Astrocyte (in vitro differentiated cells and primary cell): ENCODE measurements around the gene C1orf159. TPM values are rescaled to one million over a fixed set of nuclear protein-coding genes. Genes with fewer than 3 reads are reported as not detected.

Experiments used
- DNase-seq: peaks from one replicate; pipeline ENCODE4 v3.0.0-alpha.2; 2010; ENCODE audit warnings: low read depth
- FAIRE-seq: peaks from 2 replicates; lab custom pipeline; 2011; peaks lifted over from hg19 to GRCh38; lab: Jason Lieb, UNC
- H2AFZ ChIP-seq: 2 replicates; pipeline ENCODE4 v1.6.0; 2012; ENCODE audit warnings: low read depth, low read length, inconsistent platforms
- H3K27ac ChIP-seq: 2 replicates; pipeline ENCODE4 v1.5.1; 2011; ENCODE audit warnings: low read depth, low read length, inconsistent platforms
- H3K27me3 ChIP-seq: 2 replicates; pipeline ENCODE4 v1.6.0; 2011; ENCODE audit warnings: low read length, inconsistent platforms; ENCODE audit not compliant: insufficient read depth
- H3K36me3 ChIP-seq: 2 replicates; pipeline ENCODE4 v1.5.1; 2011; ENCODE audit warnings: low read length, inconsistent platforms; ENCODE audit not compliant: insufficient read depth
- H3K4me1 ChIP-seq: 2 replicates; pipeline ENCODE4 v1.5.1; 2011; ENCODE audit warnings: low read length, inconsistent platforms; ENCODE audit not compliant: insufficient read depth
- H3K4me2 ChIP-seq: 2 replicates; pipeline ENCODE4 v1.6.0; 2012; ENCODE audit warnings: low read length, inconsistent platforms
- H3K4me3 ChIP-seq: 2 replicates; pipeline ENCODE4 v1.5.1; 2011; ENCODE audit warnings: low read depth, mild to moderate bottlenecking, low read length, inconsistent platforms; ENCODE audit not compliant: insufficient read depth
- H3K79me2 ChIP-seq: 2 replicates; pipeline ENCODE4 v1.6.0; 2012; ENCODE audit warnings: mild to moderate bottlenecking, low read length, inconsistent platforms; ENCODE audit not compliant: insufficient read depth
- H3K9ac ChIP-seq: 2 replicates; pipeline ENCODE4 v1.6.0; 2012; ENCODE audit warnings: mild to moderate bottlenecking, low read length, inconsistent platforms
- H3K9me3 ChIP-seq: 2 replicates; pipeline ENCODE4 v1.5.1; 2012; ENCODE audit warnings: low read depth, mild to moderate bottlenecking, low read length, inconsistent platforms; ENCODE audit not compliant: insufficient read depth
- H4K20me1 ChIP-seq: 2 replicates; pipeline ENCODE4 v1.6.0; 2012; ENCODE audit warnings: low read length, inconsistent platforms; ENCODE audit not compliant: insufficient read depth
- H3K27ac Mint-ChIP-seq: one replicate; pipeline ENCODE4 v1.8.0; 2021; ENCODE audit warnings: mild to moderate bottlenecking, mixed read lengths; ENCODE audit not compliant: unreplicated experiment
- H3K27me3 Mint-ChIP-seq: one replicate; pipeline ENCODE4 v1.8.0; 2021; ENCODE audit warnings: low read depth, mixed read lengths; ENCODE audit not compliant: unreplicated experiment
- H3K36me3 Mint-ChIP-seq: one replicate; pipeline ENCODE4 v1.8.0; 2021; ENCODE audit warnings: low read depth, mixed read lengths; ENCODE audit not compliant: unreplicated experiment
- H3K4me1 Mint-ChIP-seq: one replicate; pipeline ENCODE4 v1.8.0; 2021; ENCODE audit warnings: low read depth, mixed read lengths; ENCODE audit not compliant: unreplicated experiment
- H3K4me3 Mint-ChIP-seq: one replicate; pipeline ENCODE4 v1.8.0; 2021; ENCODE audit warnings: mild to moderate bottlenecking, moderate library complexity, mixed read lengths; ENCODE audit not compliant: unreplicated experiment
- H3K9me3 Mint-ChIP-seq: one replicate; pipeline ENCODE4 v1.8.0; 2021; ENCODE audit warnings: mild to moderate bottlenecking, mixed read lengths; ENCODE audit not compliant: unreplicated experiment
- EZH2 ChIP-seq: IDR thresholded peaks from 2 replicates; pipeline ENCODE4 v1.6.1; 2012; ENCODE audit warnings: mild to moderate bottlenecking, low read length, inconsistent platforms; ENCODE audit not compliant: insufficient read depth
- total RNA-seq: library from RNA; stranded (reverse); gene quantifications from 2 replicates; pipeline ENCODE4 v1.2.1, GENCODE V29; 2021
- TF ChIP-seq, protein P1 (sequence below): IDR thresholded peaks from 2 replicates; pipeline ENCODE4 v1.5.1; 2011; ENCODE audit warnings: low read depth, mild to moderate bottlenecking, inconsistent platforms, low read length, moderate library complexity; ENCODE audit not compliant: insufficient read depth

The C1orf159 gene
- total RNA-seq, 1 donor from 2014 or later = 13.9 TPM

GRCh38 chr1:1043411-1043810, 72.5 kb downstream of the C1orf159 start:
- no peak overlapping the region for H3K4me3 Mint-ChIP-seq
- H3K9me3 ChIP-seq = no peaks in the 10 kb centered on the region
- no peaks in the 10 kb centered on the region for H3K27me3 ChIP-seq
- no peak overlapping the region for H3K9ac ChIP-seq
- peaks cover 21% of the 10 kb centered on the region for H3K79me2 ChIP-seq
- H3K4me1 ChIP-seq = peaks cover 7% of the 10 kb centered on the region
- H4K20me1 ChIP-seq = peaks cover 56% of the 10 kb centered on the region
- H3K36me3 Mint-ChIP-seq = peaks cover 13% of the 10 kb centered on the region
- DNase-seq = no peak
- no peak overlapping the region for H3K4me3 ChIP-seq
- H3K9me3 Mint-ChIP-seq = no peaks in the 10 kb centered on the region
- H3K36me3 ChIP-seq = no peaks in the 10 kb centered on the region
- no peak overlapping the region for H3K27ac Mint-ChIP-seq
- H3K4me1 Mint-ChIP-seq = peaks cover 3% of the 10 kb centered on the region
- no peak for TF ChIP-seq EZH2
- TF ChIP-seq, protein P1, sequence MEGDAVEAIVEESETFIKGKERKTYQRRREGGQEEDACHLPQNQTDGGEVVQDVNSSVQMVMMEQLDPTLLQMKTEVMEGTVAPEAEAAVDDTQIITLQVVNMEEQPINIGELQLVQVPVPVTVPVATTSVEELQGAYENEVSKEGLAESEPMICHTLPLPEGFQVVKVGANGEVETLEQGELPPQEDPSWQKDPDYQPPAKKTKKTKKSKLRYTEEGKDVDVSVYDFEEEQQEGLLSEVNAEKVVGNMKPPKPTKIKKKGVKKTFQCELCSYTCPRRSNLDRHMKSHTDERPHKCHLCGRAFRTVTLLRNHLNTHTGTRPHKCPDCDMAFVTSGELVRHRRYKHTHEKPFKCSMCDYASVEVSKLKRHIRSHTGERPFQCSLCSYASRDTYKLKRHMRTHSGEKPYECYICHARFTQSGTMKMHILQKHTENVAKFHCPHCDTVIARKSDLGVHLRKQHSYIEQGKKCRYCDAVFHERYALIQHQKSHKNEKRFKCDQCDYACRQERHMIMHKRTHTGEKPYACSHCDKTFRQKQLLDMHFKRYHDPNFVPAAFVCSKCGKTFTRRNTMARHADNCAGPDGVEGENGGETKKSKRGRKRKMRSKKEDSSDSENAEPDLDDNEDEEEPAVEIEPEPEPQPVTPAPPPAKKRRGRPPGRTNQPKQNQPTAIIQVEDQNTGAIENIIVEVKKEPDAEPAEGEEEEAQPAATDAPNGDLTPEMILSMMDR = no peak
- H3K27ac ChIP-seq = no peak overlapping the region
- FAIRE-seq = no peak
- H2AFZ ChIP-seq = no peak overlapping the region
- H3K27me3 Mint-ChIP-seq = no peaks in the 10 kb centered on the region
- no peak overlapping the region for H3K4me2 ChIP-seq

DNA sequence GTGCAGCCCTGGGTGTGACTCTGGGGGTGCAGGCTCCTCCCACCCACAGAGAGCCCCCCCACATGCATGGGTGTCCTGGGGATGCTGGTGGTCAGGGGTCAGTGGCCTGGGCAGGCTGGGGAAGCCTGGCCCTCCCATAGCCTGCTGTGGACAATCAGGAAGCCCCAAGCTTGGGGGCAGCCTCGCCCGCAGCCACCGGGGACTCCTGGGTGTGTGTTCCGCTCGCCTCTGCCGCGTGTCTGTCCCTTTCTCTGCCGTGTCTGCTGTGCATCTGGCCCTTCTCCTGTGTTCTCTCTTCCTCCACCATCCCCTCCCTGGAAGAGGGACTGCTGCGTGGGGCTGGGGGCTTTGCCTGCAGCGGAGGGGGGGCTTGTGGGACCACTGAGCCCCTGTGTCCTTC, 73.1 kb downstream of the C1orf159 start:
- DNase-seq = no peak
- peaks cover 3% of the 10 kb centered on the region for H3K4me1 Mint-ChIP-seq

GRCh38 chr1:1041873-1042272, 74.0 kb downstream of the C1orf159 start:
- Histone ChIP-seq H3K36me3 (no peaks in the 10 kb centered on the region), H4K20me1 (peaks cover 72% of the 10 kb centered on the region)

More for the DNA sequence above, 73.1 kb downstream of the C1orf159 start:
- H3K27me3 Mint-ChIP-seq = no peaks in the 10 kb centered on the region
- no peak for FAIRE-seq
- Histone ChIP-seq H3K27ac (no peak overlapping the region), H3K4me2 (no peak overlapping the region), H3K4me1 (peaks cover 7% of the 10 kb centered on the region), H3K9me3 (no peaks in the 10 kb centered on the region), H3K4me3 (no peak overlapping the region), H3K36me3 (no peaks in the 10 kb centered on the region), H4K20me1 (peaks cover 62% of the 10 kb centered on the region), H3K79me2 (peaks cover 22% of the 10 kb centered on the region), H2AFZ (no peak overlapping the region), H3K9ac (no peak overlapping the region), H3K27me3 (no peaks in the 10 kb centered on the region)
- no peaks in the 10 kb centered on the region for H3K9me3 Mint-ChIP-seq
- no peak overlapping the region for H3K4me3 Mint-ChIP-seq
- peaks cover 16% of the 10 kb centered on the region for H3K36me3 Mint-ChIP-seq
- H3K27ac Mint-ChIP-seq = no peak overlapping the region
- no peak for TF ChIP-seq EZH2

More at GRCh38 chr1:1041873-1042272, 74.0 kb downstream of the C1orf159 start:
- Histone ChIP-seq H3K4me3 (no peak overlapping the region), H3K79me2 (peaks cover 22% of the 10 kb centered on the region), H3K9ac (no peak overlapping the region), H3K4me2 (no peak overlapping the region), H3K27me3 (no peaks in the 10 kb centered on the region), H3K4me1 (peaks cover 7% of the 10 kb centered on the region), H2AFZ (no peak overlapping the region), H3K9me3 (no peaks in the 10 kb centered on the region), H3K27ac (no peak overlapping the region)
- Mint-ChIP-seq H3K4me1 (peaks cover 3% of the 10 kb centered on the region), H3K4me3 (no peak overlapping the region), H3K9me3 (no peaks in the 10 kb centered on the region), H3K36me3 (peaks cover 17% of the 10 kb centered on the region), H3K27me3 (no peaks in the 10 kb centered on the region), H3K27ac (no peak overlapping the region)
- FAIRE-seq (no peak), DNase-seq (no peak)
- TF ChIP-seq EZH2 = no peak
- TF ChIP-seq, protein P1 = no peak
